Measurements from ENCODE around the gene RORC. TPM values are rescaled to one million over a fixed set of nuclear protein-coding genes. Genes with fewer than 3 reads are reported as not detected.
"Not testable (repeated sequence)": the region's sequence is repeated elsewhere in the genome, so short reads cannot be mapped to it uniquely, and the experiment has no call there.

RORC gene
- total and polyA plus RNA-seq, 2 experiments from 2014 or later, result not detected

GRCh38 chr1:151858030-151858746 is 26.6 kb upstream of the RORC start:
- in situ Hi-C loops (cut with MboI), result no loop called here
- H3K9me3 ChIP-seq (ENCODE audit: low read depth), result no peaks in the 10 kb centered on the region
- H3K4me3 ChIP-seq, result no peak overlapping the region
- no peaks in the 10 kb centered on the region for H3K27me3 ChIP-seq (replicated peaks; ENCODE audit: insufficient read depth)
- 0 out of 2 replicates have a peak, but pooled peaks cover 7% of the 10 kb centered on the region for H3F3A ChIP-seq (ENCODE audit: insufficient read depth)
- no peak overlapping the region for H3K9ac ChIP-seq
- no peaks in the 10 kb centered on the region for H3K36me3 ChIP-seq (ENCODE audit: low read depth)
- H2AFZ ChIP-seq, result peak overlapping the region; percentile 29; the same call in 1 of the 2 replicates
- DNase-seq, result peak; percentile 72
- H3K27ac ChIP-seq, result no peak overlapping the region
- WGBS, 2 experiments (ENCODE audit: low coverage in 1 of 2, low lambda C conversion rate in 2 of 2, missing lambda C conversion rate in 2 of 2), result 76 to 78% methylated on average over 3 of the region's 3 CpGs
- no peaks in the 10 kb centered on the region for H3K9me2 ChIP-seq (ENCODE audit: insufficient read depth)
- H4K20me1 ChIP-seq (ENCODE audit: insufficient read depth), result no peaks in the 10 kb centered on the region
- H3K4me1 ChIP-seq (ENCODE audit: insufficient read depth), result peaks cover 14% of the 10 kb centered on the region
- TF ChIP-seq EZH2phosphoT487 (IDR thresholded peaks at IDR 0.05; ENCODE audit: insufficient read depth, low read depth) (no peak), EZH2 (IDR thresholded peaks at IDR 0.05; ENCODE audit: insufficient read depth, poor library complexity, severe bottlenecking) (no peak)
- no peak overlapping the region for H3K4me2 ChIP-seq (ENCODE audit: unreplicated experiment)
- no peaks in the 10 kb centered on the region for H3K79me2 ChIP-seq (ENCODE audit: insufficient read depth)

DNA sequence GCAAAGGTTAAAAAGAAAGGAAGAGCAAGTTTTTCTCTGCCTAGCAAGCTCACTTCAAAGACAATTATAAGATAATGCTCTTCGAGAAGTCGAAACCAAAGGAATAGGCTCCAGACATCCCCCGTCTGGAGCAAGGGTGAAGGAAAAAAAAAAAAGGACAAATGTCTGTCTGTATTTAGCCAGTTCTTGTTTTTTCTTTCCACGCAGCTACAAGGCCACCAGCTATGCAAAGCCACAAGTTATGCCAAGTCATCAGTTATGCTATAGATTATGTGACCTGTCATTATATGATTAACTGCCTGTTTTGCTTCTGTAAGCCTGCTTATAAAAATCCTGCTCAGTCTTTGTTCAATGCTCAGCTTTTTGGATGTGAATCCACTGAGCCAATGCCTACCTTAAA is 24.3 kb upstream of the RORC start:
- Histone ChIP-seq H4K20me1 (ENCODE audit: insufficient read depth) (no peaks in the 10 kb centered on the region), H3K4me2 (ENCODE audit: unreplicated experiment) (no peak overlapping the region)
- DNase-seq, result no peak

GRCh38 chr1:151855516-151855915 is 23.9 kb upstream of the RORC start:
- peak; percentile 57 for DNase-seq
- H2AFZ ChIP-seq, result peak overlapping the region; percentile 54

More for the DNA sequence above, 24.3 kb upstream of the RORC start:
- TF ChIP-seq EZH2 (IDR thresholded peaks at IDR 0.05; ENCODE audit: insufficient read depth, poor library complexity, severe bottlenecking), result no peak
- TF ChIP-seq EZH2phosphoT487 (IDR thresholded peaks at IDR 0.05; ENCODE audit: insufficient read depth, low read depth), result no peak
- Histone ChIP-seq H3K9me3 (ENCODE audit: low read depth) (no peaks in the 10 kb centered on the region), H2AFZ (peak overlapping the region; percentile 54), H3K4me3 (no peak overlapping the region), H3K27me3 (replicated peaks; ENCODE audit: insufficient read depth) (peaks cover 13% of the 10 kb centered on the region; the same call in 1 of the 2 replicates), H3K79me2 (ENCODE audit: insufficient read depth) (no peaks in the 10 kb centered on the region), H3K27ac (peak overlapping the region; percentile 34), H3K9ac (0 out of 2 replicates have a peak overlapping the region, but pooled peaks have one; percentile 2), H3F3A (ENCODE audit: insufficient read depth) (0 out of 2 replicates have a peak, but pooled peaks cover 7% of the 10 kb centered on the region), H3K4me1 (ENCODE audit: insufficient read depth) (peaks cover 14% of the 10 kb centered on the region), H3K36me3 (ENCODE audit: low read depth) (no peaks in the 10 kb centered on the region), H3K9me2 (ENCODE audit: insufficient read depth) (no peaks in the 10 kb centered on the region)
- WGBS, 2 experiments (ENCODE audit: low coverage in 1 of 2, low lambda C conversion rate in 2 of 2, missing lambda C conversion rate in 2 of 2), result 30 to 38% methylated on average over 4 of the region's 4 CpGs
- in situ Hi-C loops (cut with MboI), result no loop called here

DNA sequence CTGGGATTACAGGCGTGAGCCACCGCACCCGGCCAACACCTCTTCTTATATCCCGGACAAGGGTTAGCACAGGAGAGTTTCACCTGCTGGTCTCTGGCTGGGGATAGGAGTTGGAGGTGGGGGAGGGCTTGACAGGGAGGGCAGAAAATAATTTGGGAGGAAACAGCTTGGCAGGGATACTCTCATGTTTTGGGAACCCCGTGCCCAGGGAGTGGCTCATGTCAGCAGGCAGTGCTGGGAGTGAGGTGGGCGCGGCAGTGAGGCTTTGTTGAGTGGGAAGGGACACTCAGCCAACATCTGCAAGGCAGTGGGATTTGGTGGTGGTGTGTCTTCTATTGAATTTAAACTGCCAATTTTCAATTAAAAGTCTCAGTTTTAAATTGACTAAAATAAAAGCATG is 23.1 kb upstream of the RORC start:
- Histone ChIP-seq H4K20me1 (ENCODE audit: insufficient read depth) (no peaks in the 10 kb centered on the region), H2AFZ (no peak overlapping the region), H3K79me2 (ENCODE audit: insufficient read depth) (no peaks in the 10 kb centered on the region), H3K27me3 (replicated peaks; ENCODE audit: insufficient read depth) (peaks cover 13% of the 10 kb centered on the region; the same call in 1 of the 2 replicates), H3K4me3 (no peak overlapping the region), H3K9me2 (ENCODE audit: insufficient read depth) (no peaks in the 10 kb centered on the region), H3K36me3 (ENCODE audit: low read depth) (no peaks in the 10 kb centered on the region), H3F3A (ENCODE audit: insufficient read depth) (0 out of 2 replicates have a peak, but pooled peaks cover 7% of the 10 kb centered on the region), H3K27ac (no peak overlapping the region), H3K9ac (no peak overlapping the region), H3K4me2 (ENCODE audit: unreplicated experiment) (no peak overlapping the region), H3K9me3 (ENCODE audit: low read depth) (no peaks in the 10 kb centered on the region), H3K4me1 (ENCODE audit: insufficient read depth) (peaks cover 14% of the 10 kb centered on the region)
- DNase-seq, result no peak
- WGBS, 2 experiments (ENCODE audit: low coverage in 1 of 2, low lambda C conversion rate in 2 of 2, missing lambda C conversion rate in 2 of 2), result 71 to 75% methylated on average over 7 of the region's 7 CpGs
- TF ChIP-seq EZH2 (IDR thresholded peaks at IDR 0.05; ENCODE audit: insufficient read depth, poor library complexity, severe bottlenecking) (no peak), EZH2phosphoT487 (IDR thresholded peaks at IDR 0.05; ENCODE audit: insufficient read depth, low read depth) (no peak)
- in situ Hi-C loops (cut with MboI), result no loop called here

More at GRCh38 chr1:151855516-151855915, 23.9 kb upstream of the RORC start:
- H3K9me3 ChIP-seq (ENCODE audit: low read depth); H3K4me3 ChIP-seq; in situ Hi-C loops (cut with MboI); H3K9me2 ChIP-seq (ENCODE audit: insufficient read depth); H3F3A ChIP-seq (ENCODE audit: insufficient read depth); H3K79me2 ChIP-seq (ENCODE audit: insufficient read depth); H3K36me3 ChIP-seq (ENCODE audit: low read depth); H3K4me2 ChIP-seq (ENCODE audit: unreplicated experiment); H4K20me1 ChIP-seq (ENCODE audit: insufficient read depth): not testable (repeated sequence)
- Histone ChIP-seq H3K27me3 (replicated peaks; ENCODE audit: insufficient read depth) (peaks cover 13% of the 10 kb centered on the region; the same call in 1 of the 2 replicates), H3K4me1 (ENCODE audit: insufficient read depth) (peaks cover 14% of the 10 kb centered on the region), H3K9ac (0 out of 2 replicates have a peak overlapping the region, but pooled peaks have one; percentile 2), H3K27ac (peak overlapping the region; percentile 34)
- WGBS, 2 experiments (ENCODE audit: low coverage in 1 of 2, low lambda C conversion rate in 2 of 2, missing lambda C conversion rate in 2 of 2), result 14 to 16% methylated on average over 8 of the region's 8 CpGs

Data from GM23248 (cell line).